ENCODE data around the gene TUBB1.
"Not testable (repeated sequence)": the region's sequence is repeated elsewhere in the genome, so short reads cannot be mapped to it uniquely, and the experiment has no call there.

TUBB1 gene

DNA sequence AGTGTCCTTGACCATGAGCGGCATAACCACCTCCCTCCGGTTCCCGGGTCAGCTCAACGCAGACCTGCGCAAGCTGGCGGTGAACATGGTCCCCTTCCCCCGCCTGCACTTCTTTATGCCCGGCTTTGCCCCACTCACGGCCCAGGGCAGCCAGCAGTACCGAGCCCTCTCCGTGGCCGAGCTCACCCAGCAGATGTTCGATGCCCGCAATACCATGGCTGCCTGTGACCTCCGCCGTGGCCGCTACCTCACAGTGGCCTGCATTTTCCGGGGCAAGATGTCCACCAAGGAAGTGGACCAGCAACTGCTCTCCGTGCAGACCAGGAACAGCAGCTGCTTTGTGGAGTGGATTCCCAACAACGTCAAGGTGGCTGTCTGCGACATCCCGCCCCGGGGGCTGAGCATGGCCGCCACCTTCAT, 4.9 kb downstream of the TUBB1 start:
- DNase-seq: no peak

DNA sequence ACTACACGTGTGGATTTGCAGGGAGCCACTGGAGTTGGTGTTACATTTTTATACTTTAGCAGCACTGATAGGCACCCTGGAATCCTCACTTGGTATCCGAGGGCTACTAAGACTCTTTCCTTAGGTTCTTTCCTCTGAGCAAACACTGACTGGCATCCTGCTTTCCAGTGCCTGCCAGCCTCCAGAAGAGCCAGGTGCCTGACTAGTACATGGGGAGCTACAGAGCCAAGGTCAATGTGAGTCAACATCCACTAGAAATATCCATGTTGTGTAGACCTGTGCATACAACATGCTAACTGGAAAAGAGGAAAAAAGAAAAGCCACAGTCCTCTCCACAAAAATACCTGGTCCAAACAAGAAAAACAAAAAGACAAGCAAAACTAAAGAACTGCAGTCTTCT, 5.9 kb downstream of the TUBB1 start:
- DNase-seq: no peak

DNA sequence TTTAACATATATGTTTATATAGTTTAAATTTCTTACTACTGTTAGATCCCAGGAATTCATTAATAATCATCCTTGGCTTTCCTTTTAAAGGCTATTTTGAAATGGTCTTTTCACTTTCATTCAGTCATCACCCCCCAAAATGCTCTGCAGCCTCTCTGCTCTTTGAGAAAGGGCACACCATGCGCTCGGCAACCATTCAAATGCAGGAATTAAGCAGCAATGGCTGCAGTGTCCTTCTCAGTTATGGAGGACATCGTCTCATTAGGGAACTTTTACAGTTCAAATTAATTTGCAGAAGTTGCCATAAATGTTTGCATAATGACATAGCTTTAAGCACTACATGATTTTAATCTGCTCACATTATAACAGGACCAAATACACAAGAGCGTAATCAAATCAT, 6.3 kb downstream of the TUBB1 start:
- no peak for DNase-seq

DNA sequence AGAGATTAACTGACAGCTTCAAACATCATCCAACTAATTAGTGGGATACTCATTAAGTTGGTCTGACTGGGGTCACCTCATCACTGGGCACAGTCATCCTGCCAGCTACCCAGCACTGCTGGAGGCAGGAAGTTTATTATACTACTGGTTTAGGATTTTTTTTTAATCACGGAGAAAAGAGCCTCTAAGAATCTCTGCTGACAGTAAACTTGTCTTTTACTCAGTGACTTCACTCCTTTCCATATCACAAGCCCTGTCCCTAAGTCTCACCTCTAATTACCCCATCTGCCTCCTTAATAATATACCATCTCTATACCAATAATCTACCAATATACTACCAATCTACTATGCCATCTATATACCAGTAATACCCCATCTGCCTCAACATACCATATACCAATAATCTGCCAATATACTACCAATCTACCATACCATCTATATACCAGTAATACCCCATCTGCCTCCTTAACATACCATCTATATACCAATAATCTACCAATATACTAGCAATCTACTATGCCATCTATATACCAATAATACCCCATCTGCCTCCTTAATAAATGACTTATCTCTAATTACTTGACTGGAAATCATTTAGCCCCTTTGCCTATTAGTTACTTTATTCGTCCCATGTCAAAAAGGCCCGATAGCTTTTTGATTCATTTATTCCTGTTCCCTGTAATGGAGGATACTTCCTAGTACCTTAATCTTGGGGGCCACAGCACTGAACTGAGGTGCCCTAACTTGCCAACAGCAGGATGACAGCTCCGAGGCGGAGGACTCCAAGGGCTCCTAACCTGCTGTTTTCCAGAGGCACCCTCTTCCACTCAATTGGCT, 7.9 kb downstream of the TUBB1 start:
- DNase-seq: no peak

DNA sequence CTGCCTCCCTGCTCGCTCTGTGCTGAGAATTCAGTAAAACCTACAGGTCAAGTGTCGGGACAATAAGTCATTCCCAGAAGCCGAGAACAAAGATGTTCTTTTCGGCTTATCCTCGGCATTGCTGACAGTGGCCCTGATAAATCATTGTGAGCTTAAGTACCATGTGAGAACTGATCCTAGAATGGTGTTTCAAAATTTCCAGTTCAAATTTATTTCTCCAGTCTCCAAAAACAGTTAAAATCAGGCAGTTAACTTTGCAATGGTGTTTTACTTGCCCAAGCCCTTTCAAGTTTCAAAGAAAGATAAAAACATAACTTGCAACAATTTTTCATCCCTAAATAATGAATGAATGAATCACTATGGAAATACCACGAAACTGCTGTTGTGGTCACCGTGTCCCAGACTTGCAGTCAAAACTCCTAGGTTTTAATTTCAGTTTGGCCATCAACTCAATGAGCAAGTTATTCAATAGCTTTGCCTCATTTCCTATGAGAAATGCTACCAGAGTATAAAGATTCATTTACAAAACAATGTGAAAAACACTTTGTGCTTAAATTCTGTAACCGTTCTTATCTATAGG, 8.6 kb downstream of the TUBB1 start:
- DNase-seq: no peak

DNA sequence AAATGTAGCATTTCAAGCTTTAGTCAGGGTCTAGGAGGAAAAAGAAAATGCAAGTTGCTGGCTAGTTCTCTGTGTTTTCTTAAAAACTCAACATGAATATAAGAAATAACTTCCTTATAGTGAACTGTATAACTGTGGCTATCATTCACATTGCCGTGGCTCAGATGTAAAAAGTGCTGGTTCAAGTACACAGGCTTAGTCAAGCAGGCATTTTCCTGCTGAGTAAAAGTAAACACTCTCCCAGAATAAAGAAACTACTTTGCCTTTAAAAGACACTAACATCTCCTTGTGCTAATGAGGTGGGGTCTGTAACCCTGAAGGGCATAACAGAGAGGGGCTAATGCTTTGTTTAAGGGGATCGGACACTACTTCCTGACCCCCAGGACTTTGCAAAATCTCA, 9.6 kb downstream of the TUBB1 start:
- DNase-seq: no peak

DNA sequence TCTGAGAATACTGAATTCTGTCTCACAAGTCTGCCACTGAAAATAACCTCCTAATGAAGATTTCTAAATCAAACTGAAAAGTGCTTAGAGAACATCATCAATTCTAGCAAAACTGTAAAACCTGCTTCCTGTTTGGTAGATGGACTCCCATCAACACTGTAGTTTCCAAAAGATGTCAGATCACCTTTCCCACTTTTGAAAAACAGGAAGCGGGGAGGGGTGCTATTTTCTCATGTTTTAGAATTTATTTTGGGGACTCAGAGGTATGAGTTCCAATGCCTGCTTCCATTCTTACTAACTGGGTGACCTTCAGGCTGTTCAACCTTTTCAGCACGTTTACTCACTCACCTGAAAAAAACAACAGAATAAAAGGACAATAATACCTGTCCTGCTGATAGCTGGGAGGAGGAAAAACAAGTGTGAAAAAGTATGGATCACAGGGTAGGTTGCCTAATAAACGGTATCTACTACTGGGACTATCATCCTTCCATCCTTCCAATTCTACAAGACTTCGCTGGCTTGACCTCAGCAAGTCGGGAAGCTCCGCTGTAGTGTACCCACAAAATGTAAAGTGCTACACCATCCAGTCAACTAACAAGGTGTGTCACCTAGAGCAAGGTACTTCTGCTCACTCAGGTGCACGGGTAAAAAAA, 11.8 kb downstream of the TUBB1 start:
- no peak for DNase-seq

DNA sequence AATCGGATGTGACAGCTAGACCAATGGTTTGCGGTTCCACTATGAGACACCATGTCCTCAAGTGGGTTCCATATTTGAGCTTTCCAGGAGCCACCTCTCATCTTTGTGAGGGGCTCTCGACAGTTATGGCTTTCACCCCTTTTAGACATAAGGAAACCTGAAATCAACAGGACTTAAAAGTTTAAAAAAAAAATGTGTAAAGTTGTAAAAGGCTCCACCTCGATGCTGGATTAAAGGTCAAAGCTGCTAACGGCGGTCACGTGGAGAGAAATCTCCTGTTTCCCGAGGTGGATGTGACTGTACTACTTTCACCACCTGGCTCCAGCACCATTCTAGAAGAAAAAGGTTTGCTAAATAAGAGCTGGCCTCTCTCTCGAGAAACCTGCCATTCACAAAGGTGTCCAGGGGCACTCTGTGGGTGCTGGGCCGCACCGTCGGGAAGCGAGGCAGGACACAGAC, 12.4 kb downstream of the TUBB1 start:
- no peak for DNase-seq

DNA sequence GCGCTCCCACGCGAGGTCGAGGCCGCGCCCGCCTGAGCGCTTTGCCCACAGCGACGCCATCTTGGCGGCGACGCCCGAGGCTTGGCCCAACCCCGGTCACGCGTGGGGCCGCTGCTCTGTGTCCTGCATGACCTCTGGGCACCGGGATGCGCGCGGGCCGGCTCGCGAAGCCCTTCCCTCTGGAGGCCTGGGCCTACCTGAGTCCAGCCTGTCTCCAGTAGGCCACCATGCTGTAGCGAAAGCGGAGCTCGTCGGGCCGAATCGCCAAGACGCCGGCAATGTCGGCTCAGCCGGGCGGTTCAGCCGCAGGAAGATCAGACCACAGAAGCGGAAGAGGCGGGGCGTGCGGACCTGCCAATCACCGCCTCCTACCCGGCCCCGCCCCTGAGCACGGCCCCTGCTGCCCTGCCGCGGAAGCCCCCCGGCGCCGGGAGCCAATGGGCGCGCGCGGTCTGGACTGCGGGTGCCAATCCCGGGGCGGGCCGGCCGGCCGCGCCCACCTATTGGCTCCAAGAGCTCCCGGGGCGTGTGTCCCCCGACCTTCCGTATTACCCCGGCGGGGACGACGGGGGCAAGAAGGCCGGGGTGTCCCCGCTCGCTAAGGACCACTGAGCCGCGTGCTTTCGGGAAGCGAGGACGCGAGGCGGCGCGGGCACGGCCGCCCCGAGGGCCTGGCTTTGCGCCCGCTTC, 12.9 kb downstream of the TUBB1 start, which contains the start of gene ATP5F1E:
TSS of gene ATP5F1E (minus strand) at position 313 of the 690 bp plus-strand sequence. CDS start at position 229, 84 bp downstream.
- DNase-seq: peak; percentile 98

DNA sequence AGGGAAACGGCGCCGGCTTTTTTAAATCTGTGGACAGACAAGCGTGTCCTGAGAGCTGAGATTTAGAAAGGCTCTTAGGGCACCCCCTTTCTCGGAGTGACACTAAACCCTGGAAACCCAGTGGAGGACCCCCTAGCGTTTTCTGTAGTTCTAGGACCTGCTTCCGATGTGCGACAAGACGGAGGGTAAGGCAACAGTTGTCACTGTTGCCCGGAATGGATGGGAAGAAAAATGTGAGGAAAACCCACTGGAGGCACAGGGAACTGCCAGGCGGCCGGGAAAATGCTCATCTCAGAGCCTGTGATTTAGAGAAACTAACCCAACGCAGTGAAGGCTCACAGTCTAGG, 13.5 kb downstream of the TUBB1 start:
- no peak for DNase-seq

DNA sequence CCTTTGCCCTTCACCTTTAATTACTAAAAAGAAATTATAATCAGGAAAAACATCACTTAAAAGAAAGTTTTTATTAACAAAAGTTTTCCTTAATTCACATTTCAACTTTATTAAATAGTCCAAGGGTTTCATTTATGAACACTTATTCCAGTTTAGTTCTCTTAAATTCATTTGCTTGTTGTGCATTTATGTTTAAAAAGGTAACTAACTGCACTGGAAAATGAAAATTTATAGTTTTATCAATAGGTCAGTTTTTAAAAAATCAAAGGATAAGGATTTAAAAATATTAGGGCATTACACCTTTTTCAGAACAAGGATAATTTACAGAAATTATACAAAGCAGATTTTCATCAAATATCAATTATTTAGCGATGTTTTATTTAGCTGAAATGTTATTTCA, 13.9 kb downstream of the TUBB1 start:
- DNase-seq: no peak

DNA sequence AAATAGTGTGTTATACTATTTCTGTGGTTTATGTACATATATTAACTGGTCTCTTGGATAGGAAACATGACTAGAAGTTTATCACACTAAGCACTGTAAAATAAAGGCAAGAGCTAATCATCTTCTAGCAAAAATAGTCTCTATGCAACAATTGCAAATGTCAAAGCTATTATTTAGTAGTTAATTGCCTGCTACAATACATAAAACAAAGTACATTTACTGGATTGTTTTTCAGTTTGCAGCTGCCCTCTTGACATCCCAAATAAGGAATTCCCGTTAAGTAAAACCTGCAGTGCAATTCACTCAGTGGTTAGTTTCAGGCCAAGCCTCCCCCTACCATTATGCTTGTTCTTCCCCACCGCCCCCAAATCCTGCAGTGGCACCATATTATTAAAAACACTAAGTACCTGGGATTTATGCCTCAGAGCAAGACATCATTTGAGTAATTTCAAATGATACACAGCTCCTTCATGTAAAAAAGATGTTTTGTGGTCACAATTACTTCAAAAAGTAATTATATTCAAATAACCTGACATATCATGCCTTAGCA, 14.5 kb downstream of the TUBB1 start:
- no peak for DNase-seq

DNA sequence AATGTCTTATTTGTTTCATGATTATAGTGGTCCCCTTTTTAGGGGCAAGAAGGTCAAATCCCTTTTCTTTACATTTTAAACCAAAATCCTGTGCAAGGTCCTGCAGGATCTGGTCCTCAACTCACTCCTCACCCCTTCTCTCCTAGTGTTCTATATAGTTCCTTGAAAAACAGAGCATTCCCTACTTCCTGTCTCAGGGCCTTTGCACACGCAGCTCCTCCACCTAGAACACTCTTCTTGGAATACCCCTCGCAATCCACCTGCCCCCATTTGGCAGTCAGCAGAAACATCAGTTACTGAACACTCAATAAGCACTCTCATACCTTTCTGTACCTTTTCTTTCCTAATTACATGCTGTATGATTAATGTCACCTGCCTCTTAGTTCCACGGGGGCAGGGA, 16.2 kb downstream of the TUBB1 start:
- no peak for DNase-seq

DNA sequence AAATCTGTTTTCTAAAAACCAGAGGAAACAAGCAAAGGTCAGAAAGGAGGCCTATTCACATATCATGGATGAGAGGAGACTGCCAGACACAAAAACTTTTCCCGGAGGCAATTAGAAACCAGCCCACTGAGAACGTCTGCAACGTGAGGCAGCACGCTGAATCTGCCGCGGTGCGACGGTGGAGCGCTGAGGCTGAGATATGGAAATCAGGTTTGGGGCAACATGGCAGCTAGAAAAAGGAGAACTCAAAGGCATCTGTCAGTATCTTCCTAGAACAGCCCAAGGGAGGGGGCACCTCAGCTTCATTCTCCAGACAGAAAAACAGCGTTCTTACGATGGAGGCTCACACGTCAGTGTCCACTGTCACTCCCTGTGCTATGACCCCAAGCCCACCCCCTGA, 18.2 kb downstream of the TUBB1 start:
- no peak for DNase-seq

DNA sequence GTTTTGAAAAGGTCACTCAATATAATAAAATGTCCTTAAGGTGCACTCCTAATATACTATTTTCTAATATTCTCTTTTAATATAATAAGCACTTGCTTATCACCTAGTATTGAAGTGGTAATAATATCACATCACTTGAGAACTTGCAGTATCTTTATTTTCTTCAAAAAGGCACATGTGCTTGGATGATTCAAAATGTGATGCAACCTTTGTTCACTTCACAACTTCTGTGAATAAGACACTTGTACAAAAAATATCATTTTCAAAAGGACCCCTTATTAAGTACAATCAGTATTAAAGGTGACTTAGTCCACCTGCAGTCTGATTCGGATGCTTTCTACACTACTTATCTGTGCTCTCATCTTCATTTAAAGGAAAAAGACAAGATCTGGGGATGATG, 20.0 kb downstream of the TUBB1 start:
- DNase-seq: no peak

DNA sequence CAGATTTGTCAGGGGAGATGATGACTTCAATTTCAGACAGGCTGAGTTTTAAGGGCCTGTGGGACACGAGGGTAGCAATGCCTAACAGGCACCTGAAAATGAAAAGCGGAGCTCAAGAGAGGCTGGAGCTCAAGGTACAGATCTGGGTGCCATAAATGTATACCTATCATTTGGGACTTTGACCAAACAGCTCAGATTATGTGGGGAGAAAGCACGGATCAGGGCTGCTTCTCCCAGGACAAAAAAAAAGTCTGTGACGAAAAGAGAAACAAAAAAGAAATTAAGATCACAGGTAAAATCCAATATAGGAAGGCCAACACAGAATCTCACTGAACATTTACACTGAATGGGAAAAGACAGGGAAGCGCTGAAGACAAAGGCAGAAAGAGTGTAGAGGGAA, 21.4 kb downstream of the TUBB1 start:
- DNase-seq: no peak

DNA sequence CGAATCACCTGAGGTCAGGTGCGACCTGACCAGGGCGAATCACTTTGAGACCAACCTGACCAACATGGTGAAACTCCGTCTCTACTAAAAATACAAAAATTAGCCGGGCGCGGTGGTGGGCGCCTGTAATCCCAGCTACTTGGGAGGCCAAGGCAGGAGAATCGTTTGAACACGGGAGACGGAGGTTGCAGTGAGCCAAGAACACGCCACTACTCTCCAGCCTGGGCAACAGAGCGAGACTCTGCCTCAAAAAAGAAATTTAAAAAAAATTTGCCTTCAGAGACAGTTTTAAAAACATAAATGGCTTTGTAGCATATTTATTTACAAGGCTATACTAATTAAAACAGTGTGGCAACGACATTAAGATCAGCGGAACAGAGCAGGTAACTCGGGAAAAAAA, 22.3 kb downstream of the TUBB1 start:
- DNase-seq: not testable (repeated sequence)

DNA sequence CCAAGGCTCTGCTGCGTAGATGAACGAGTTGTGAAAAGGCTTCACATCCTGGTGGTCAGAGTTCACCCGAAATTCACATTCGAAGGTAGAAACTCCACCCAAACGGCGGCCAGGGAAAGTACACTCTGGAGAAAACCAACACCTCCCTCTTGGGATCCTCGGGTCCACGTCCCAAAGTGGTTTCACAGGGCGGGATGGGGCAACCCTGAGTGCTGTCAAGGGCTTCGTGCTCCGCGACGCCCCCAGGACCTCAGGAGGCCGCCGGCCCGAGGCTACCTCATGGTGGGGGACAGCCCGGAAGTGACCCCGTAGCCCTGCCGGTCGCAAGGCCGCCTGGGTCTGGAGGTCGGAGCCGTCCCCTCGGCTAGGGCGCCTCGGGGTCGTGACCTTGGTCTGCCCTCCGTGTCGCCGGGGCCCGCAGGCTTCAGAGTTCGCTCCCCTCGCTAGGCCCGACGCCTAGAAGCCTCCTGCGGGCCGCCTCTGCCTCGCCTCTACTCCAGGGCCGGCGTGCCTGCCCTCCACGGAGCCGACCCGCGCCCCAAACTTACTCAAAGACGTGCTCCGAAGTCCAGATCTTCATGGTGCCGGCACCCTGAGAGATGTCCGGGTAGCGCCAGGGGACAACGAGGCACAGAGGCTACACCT, 23.0 kb downstream of the TUBB1 start, which contains the start of gene PRELID3B:
TSS of gene PRELID3B (minus strand) at position 636 of the 645 bp plus-strand sequence. CDS start at position 580, 56 bp downstream.
- DNase-seq: no peak

DNA sequence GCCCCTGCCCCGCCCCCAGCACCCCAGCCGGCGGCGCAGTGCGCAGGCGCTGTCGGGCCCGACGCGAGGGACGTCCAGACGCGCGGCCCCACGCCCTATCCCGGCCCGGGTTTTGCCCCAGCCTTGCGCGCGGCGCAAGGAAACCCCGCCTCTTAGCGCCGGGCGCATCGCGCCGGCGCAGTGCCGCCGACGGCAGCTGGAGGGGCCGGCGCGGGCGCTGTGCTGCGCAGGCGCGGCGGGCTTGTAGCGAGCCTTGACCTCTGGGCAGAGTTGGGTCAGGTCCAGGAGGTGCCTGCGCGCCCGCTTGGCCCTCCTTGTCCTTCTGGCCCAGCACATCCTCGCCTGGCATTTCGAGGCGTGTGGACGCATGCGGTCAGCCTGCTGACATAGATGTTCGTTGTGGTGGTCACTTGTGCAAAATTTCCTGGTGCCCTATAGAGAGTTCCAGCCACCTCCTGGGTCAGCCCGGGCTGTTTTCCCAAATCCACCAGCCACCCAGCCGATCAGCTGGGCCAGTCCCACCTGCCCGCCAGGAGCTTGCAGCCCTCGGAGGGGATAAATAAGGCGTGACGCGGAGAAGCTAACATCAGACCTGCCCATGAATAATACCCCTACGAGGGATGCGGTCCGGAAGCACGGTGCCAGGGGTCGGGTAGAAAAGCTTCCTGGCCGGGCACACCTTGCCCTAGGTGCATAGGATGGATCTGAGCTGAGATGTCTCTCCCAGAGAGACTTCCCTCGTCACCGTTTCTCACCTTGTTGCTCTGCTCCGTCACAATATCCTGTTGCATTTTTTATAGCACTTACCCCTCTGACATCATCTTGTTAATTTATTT, 23.8 kb downstream of the TUBB1 start:
- peak; percentile 95 for DNase-seq

DNA sequence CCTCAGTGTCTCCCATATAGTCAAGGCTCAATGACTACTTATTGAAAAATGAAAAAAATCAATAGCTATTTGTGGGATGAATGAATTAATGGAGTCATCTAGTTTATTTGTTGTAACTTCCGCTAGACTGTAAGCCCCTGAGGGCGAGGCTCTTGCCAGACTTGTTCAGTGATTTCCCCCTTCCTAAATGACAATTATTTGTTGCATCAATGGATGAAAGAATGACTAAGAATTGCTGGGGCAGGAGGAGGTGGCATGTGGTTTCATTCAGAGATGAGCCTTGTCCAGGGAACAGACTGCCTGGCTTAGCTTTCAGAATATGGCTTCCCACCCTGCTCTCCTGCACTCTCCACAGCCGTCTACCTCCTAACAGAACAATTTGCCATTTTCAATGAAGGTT, 24.5 kb downstream of the TUBB1 start:
- DNase-seq: no peak

DNA sequence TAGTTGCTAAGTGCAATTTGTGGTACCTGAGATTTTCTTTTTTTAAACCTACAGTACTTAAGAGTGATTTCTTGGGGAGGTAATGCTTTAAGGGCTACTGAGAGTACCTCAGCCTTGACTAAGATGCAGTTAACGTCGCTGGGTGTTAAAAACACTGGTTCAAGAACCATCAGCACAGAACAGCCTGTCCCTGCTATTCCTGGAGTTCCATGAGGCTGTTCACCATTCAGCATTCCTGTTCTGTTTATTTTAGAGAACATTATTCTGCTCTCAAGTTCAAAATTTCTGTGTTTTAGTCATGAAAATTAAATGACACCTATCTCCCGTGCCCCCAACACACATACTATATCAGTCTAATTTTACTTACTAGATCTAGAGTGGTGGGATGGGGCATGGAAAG, 25.1 kb downstream of the TUBB1 start:
- DNase-seq: no peak

DNA sequence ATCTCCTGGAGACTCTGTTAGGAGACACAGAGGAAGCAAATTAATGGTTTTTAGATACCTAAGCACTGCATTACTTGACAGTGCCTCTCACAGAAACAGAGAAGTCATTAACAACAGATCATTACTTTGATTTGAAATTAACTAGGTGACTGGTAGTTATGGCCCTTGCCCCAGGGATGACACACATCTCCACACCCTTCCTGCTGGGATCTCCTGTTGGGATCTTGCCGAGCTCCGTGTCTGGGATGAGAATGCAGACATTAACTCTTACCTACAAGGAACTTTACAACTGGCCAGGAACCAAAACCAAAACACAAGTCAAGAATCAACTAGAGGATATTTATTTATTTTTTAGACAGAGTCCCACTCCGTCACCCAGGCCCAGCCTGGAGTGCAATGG, 25.6 kb downstream of the TUBB1 start:
- DNase-seq: no peak
